HEK293 (cell line): ENCODE results near the gene NMT2.

Source experiments
- CTCF ChIP-seq: fragments of 450-650 bp; formaldehyde crosslinking; IDR thresholded peaks from 2 replicates; pipeline ENCODE4 v1.5.1; 2016; ENCODE audit warnings: missing biosample characterization, missing genetic modification characterization
- HOXA7 ChIP-seq: sonication (generic); formaldehyde crosslinking; IDR thresholded peaks from 2 replicates; pipeline ENCODE4 v1.8.1; 2022; ENCODE audit warnings: missing genetic modification reagents, borderline replicate concordance
- SP2 ChIP-seq: fragments of 450-650 bp; formaldehyde crosslinking; IDR thresholded peaks from 2 replicates; pipeline ENCODE4 v1.5.1; 2016; ENCODE audit warnings: missing biosample characterization, missing genetic modification characterization
- TSHZ1 ChIP-seq: fragments of 450-650 bp; formaldehyde crosslinking; IDR thresholded peaks from 2 replicates; pipeline ENCODE4 v1.5.1; 2016; ENCODE audit warnings: missing biosample characterization, missing genetic modification characterization, borderline replicate concordance
- ZBTB7A ChIP-seq: fragments of 450-650 bp; formaldehyde crosslinking; IDR thresholded peaks from 2 replicates; pipeline ENCODE4 v1.5.1; 2016; ENCODE audit warnings: low read depth, missing biosample characterization, missing genetic modification characterization
- ZNF239 ChIP-seq: fragments of 450-650 bp; formaldehyde crosslinking; IDR thresholded peaks from 2 replicates; pipeline ENCODE4 v1.5.1; 2016; ENCODE audit warnings: missing biosample characterization, missing genetic modification characterization
- ZNF302 ChIP-seq: fragments of 450-650 bp; formaldehyde crosslinking; IDR thresholded peaks from 2 replicates; pipeline ENCODE4 v1.5.1; 2016; ENCODE audit warnings: missing biosample characterization, missing genetic modification characterization, low read depth
- ZNF518A ChIP-seq: fragments of 450-650 bp; formaldehyde crosslinking; conservative IDR thresholded peaks from 2 replicates; pipeline ENCODE4 v1.5.1; 2016; ENCODE audit warnings: low read depth, missing biosample characterization, missing genetic modification characterization
- ZNF555 ChIP-seq: fragments of 450-650 bp; formaldehyde crosslinking; conservative IDR thresholded peaks from 2 replicates; pipeline ENCODE4 v1.5.1; 2017; ENCODE audit warnings: missing biosample characterization, mild to moderate bottlenecking, missing genetic modification characterization, inconsistent platforms
- ZNF585B ChIP-seq: fragments of 450-650 bp; formaldehyde crosslinking; IDR thresholded peaks from 2 replicates; pipeline ENCODE4 v1.5.1; 2016; ENCODE audit warnings: missing biosample characterization, missing genetic modification characterization
- ZNF76 ChIP-seq: fragments of 450-650 bp; formaldehyde crosslinking; IDR thresholded peaks from 2 replicates; pipeline ENCODE4; 2016; ENCODE audit warnings: low read depth, missing biosample characterization, missing genetic modification characterization, borderline replicate concordance
- ZSCAN18 ChIP-seq: fragments of 450-650 bp; formaldehyde crosslinking; IDR thresholded peaks from 2 replicates; pipeline ENCODE4 v1.5.1; 2016; ENCODE audit warnings: missing biosample characterization, missing genetic modification characterization
- ZSCAN30 ChIP-seq: fragments of 450-650 bp; IDR thresholded peaks from 2 replicates; pipeline ENCODE4 v1.5.1; 2018; ENCODE audit warnings: missing biosample characterization, mild to moderate bottlenecking, missing genetic modification characterization, moderate library complexity
- TF ChIP-seq, protein P1 (sequence below): fragments of 450-650 bp; formaldehyde crosslinking; IDR thresholded peaks from 2 replicates; pipeline ENCODE4 v1.5.1; 2016; ENCODE audit warnings: missing biosample characterization, missing genetic modification characterization

DNA sequence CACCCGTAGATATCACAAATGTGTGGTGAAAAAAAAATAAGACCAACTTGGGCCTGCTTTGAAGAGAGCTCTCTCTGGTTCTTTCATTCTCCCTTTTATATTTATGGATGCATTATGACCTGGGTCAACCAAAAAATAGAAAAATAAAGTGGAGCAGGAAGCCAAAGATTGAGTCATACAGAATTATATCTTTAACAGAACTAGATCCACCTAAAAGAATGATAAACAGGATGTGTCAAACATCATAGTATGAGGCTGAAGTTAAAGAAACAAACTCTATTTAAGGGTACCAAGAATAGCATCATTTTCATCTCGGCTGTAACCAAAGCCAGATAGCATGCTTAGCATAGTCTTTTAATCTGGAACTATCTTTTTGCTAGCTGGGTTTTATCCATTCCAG, 28.8 kb upstream of the NMT2 start:
- TF ChIP-seq HOXA7 (no peak), CTCF (tag by site-specific recombination) (no peak), ZNF585B (no peak), ZNF518A (tag by site-specific recombination) (no peak), TSHZ1 (tag by site-specific recombination) (no peak), ZSCAN30 (tag by site-specific recombination) (no peak), SP2 (tag by site-specific recombination) (no peak), ZNF555 (tag by site-specific recombination) (no peak), ZNF239 (tag by site-specific recombination) (no peak), ZSCAN18 (tag by site-specific recombination) (no peak), ZNF302 (tag by site-specific recombination) (no peak), ZNF76 (no peak), ZBTB7A (tag by site-specific recombination) (no peak)
- TF ChIP-seq, protein P1, sequence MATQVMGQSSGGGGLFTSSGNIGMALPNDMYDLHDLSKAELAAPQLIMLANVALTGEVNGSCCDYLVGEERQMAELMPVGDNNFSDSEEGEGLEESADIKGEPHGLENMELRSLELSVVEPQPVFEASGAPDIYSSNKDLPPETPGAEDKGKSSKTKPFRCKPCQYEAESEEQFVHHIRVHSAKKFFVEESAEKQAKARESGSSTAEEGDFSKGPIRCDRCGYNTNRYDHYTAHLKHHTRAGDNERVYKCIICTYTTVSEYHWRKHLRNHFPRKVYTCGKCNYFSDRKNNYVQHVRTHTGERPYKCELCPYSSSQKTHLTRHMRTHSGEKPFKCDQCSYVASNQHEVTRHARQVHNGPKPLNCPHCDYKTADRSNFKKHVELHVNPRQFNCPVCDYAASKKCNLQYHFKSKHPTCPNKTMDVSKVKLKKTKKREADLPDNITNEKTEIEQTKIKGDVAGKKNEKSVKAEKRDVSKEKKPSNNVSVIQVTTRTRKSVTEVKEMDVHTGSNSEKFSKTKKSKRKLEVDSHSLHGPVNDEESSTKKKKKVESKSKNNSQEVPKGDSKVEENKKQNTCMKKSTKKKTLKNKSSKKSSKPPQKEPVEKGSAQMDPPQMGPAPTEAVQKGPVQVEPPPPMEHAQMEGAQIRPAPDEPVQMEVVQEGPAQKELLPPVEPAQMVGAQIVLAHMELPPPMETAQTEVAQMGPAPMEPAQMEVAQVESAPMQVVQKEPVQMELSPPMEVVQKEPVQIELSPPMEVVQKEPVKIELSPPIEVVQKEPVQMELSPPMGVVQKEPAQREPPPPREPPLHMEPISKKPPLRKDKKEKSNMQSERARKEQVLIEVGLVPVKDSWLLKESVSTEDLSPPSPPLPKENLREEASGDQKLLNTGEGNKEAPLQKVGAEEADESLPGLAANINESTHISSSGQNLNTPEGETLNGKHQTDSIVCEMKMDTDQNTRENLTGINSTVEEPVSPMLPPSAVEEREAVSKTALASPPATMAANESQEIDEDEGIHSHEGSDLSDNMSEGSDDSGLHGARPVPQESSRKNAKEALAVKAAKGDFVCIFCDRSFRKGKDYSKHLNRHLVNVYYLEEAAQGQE = no peak
